ENCODE data around the gene MARCHF9.

MARCHF9 gene

GRCh38 chr12:57750561-57751431 lies 4.1 kb upstream of the MARCHF9 start:
- Histone ChIP-seq H3K4ac (ENCODE audit: low read depth in 1 of 2, low read length in 2 of 2) (peak overlapping the region in 1 of 2 experiments; percentile 89), H2BK12ac (ENCODE audit: low read length in 2 of 2) (peak overlapping the region in 1 of 2 experiments; percentile 50), H3K18ac (ENCODE audit: low read depth in 1 of 2, low read length in 2 of 2) (no peak overlapping the region), H3K79me1 (replicated peaks; ENCODE audit: low read length, poor library complexity, severe bottlenecking) (peaks cover 11% of the 10 kb centered on the region), H3K9me3 (ENCODE audit: control insufficient read depth, low read length) (no peaks in the 10 kb centered on the region), H3K4me2 (ENCODE audit: low read length, poor library complexity, severe bottlenecking) (peak overlapping the region; percentile 73), H3K23ac (ENCODE audit: low read length in 2 of 2) (peak overlapping the region in 1 of 2 experiments; percentile 16), H4K8ac (ENCODE audit: low read length) (no peak overlapping the region), H2BK15ac (ENCODE audit: low read depth, poor library complexity, severe bottlenecking) (no peak overlapping the region), H3K27ac (ENCODE audit: low read length, poor library complexity, severe bottlenecking) (peak overlapping the region; percentile 77), H3K9ac (ENCODE audit: low read length) (peak overlapping the region; percentile 98), H3K4me3 (ENCODE audit: insufficient read depth in 1 of 2, low read depth in 1 of 2, low read length in 2 of 2) (peak overlapping the region; percentile 70 to 89), H3K4me1 (ENCODE audit: control insufficient read depth, insufficient read depth, low read depth, low read length) (peaks cover 15% of the 10 kb centered on the region), H3K36me3 (ENCODE audit: control insufficient read depth in 1 of 2, insufficient read depth in 2 of 2, low read depth in 1 of 2, low read length in 2 of 2) (peaks cover 27 to 52% of the 10 kb centered on the region in 2 experiments), H2AFZ (ENCODE audit: low read depth, low read length) (no peak overlapping the region), H3K14ac (ENCODE audit: low read length in 2 of 2) (peak overlapping the region in 1 of 2 experiments; percentile 68), H2BK5ac (ENCODE audit: low read depth, low read length, poor library complexity, severe bottlenecking) (no peak overlapping the region), H2BK120ac (ENCODE audit: low read depth, low read length) (no peak overlapping the region), H4K91ac (ENCODE audit: low read length) (peak overlapping the region; percentile 1), H2AK5ac (ENCODE audit: low read length, severe bottlenecking) (peak overlapping the region; percentile 15), H3K27me3 (ENCODE audit: control insufficient read depth in 1 of 2, insufficient read depth in 1 of 2, low read length in 2 of 2) (peaks cover 0 to 12% of the 10 kb centered on the region in 2 experiments)
- no peak for DNase-seq
- WGBS, result 97% methylated on average over 15 of the region's 15 CpGs

- Histone ChIP-seq H3K4ac (ENCODE audit: low read depth in 1 of 2, low read length in 2 of 2) (peak overlapping the region in 1 of 2 experiments; percentile 89), H2AK5ac (ENCODE audit: low read length, severe bottlenecking) (peak overlapping the region; percentile 15), H3K4me2 (ENCODE audit: low read length, poor library complexity, severe bottlenecking) (peak overlapping the region; percentile 73), H3K27me3 (ENCODE audit: control insufficient read depth in 1 of 2, insufficient read depth in 1 of 2, low read length in 2 of 2) (peaks cover 6 to 18% of the 10 kb centered on the region in 2 experiments), H3K4me1 (ENCODE audit: control insufficient read depth, insufficient read depth, low read depth, low read length) (peaks cover 17% of the 10 kb centered on the region), H3K23ac (ENCODE audit: low read length in 2 of 2) (peak overlapping the region in 1 of 2 experiments; percentile 16), H2BK15ac (ENCODE audit: low read depth, poor library complexity, severe bottlenecking) (no peak overlapping the region), H2AFZ (ENCODE audit: low read depth, low read length) (no peak overlapping the region), H3K9ac (ENCODE audit: low read length) (peak overlapping the region; percentile 98), H3K4me3 (ENCODE audit: insufficient read depth in 1 of 2, low read depth in 1 of 2, low read length in 2 of 2) (peak overlapping the region; percentile 70 to 89), H2BK12ac (ENCODE audit: low read length in 2 of 2) (peak overlapping the region; percentile 50 to 75), H3K18ac (ENCODE audit: low read depth in 1 of 2, low read length in 2 of 2) (peak overlapping the region; percentile 55 to 74), H3K36me3 (ENCODE audit: control insufficient read depth in 1 of 2, insufficient read depth in 2 of 2, low read depth in 1 of 2, low read length in 2 of 2) (peaks cover 26 to 46% of the 10 kb centered on the region in 2 experiments), H2BK120ac (ENCODE audit: low read depth, low read length) (no peak overlapping the region), H4K8ac (ENCODE audit: low read length) (peak overlapping the region; percentile 77), H4K91ac (ENCODE audit: low read length) (peak overlapping the region; percentile 85), H3K79me1 (replicated peaks; ENCODE audit: low read length, poor library complexity, severe bottlenecking) (peaks cover 11% of the 10 kb centered on the region), H3K27ac (ENCODE audit: low read length, poor library complexity, severe bottlenecking) (peak overlapping the region; percentile 77), H3K9me3 (ENCODE audit: control insufficient read depth, low read length) (no peaks in the 10 kb centered on the region), H2BK5ac (ENCODE audit: low read depth, low read length, poor library complexity, severe bottlenecking) (no peak overlapping the region), H3K14ac (ENCODE audit: low read length in 2 of 2) (peak overlapping the region in 1 of 2 experiments; percentile 68)
- WGBS, result 14% methylated on average over 8 of the region's 8 CpGs
- DNase-seq, result no peak
These were observed 3.5 kb upstream of the MARCHF9 start for GRCh38 chr12:57751432-57751787.

DNA sequence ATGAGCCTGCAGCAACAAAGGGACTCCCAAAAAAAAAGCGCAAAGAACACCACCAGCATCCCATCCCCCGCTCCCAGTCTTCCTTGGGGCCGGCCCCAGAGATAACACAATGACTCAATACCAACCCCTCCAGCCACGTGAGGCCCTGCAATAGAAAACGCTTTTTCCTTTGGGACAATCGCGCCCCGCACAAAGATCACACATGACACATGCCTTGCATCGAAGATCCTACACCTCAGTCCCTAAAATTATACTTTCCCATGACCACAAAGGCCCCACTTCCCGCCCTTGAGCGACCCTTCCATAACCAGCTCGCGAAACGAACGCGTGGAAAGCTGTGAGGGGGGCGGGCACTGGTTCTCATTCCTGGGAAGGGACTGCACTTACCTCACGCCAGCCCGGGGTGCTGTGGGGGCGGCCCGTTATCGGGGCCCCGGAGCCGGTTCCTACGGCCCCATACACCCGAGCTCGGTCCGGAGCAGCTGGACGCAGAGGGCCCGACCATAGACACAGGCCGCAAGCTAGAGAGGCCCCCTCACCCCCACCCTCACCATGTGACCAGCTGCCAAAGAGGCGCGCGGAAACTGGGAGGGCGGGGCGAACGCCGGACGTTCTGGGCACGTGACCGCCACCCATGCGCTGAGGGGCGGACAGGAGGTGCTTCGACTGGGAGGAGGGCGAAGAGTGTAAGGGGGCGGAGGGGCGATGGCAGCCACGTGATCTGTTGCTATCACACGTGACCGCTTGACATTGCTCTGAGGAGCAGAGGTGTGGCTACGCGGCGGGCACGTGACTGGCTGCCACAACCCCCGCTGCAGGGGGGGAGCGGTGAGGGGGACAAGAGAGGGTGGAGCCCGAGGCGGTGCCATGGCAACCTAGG lies 2.9 kb upstream of the MARCHF9 start, which contains the start of gene CDK4:
Gene CDK4, minus strand, starts transcription at position 523 of the 880 bp plus-strand sequence. CDS start 593 bp downstream, outside the sequence.
- Histone ChIP-seq H3K27ac (ENCODE audit: low read length, poor library complexity, severe bottlenecking) (peak within 1 kb of the TSS; percentile 77), H3K18ac (ENCODE audit: low read depth in 1 of 2, low read length in 2 of 2) (peak within 1 kb of the TSS; percentile 91 to 93), H2BK12ac (ENCODE audit: low read length in 2 of 2) (peak within 1 kb of the TSS; percentile 50 to 81), H3K36me3 (ENCODE audit: control insufficient read depth in 1 of 2, insufficient read depth in 2 of 2, low read depth in 1 of 2, low read length in 2 of 2) (peaks cover 22 to 40% of the 10 kb centered on the region in 2 experiments), H3K4ac (ENCODE audit: low read depth in 1 of 2, low read length in 2 of 2) (peak within 1 kb of the TSS; percentile 62 to 95), H3K4me3 (ENCODE audit: insufficient read depth in 1 of 2, low read depth in 1 of 2, low read length in 2 of 2) (peak within 1 kb of the TSS; percentile 70 to 89), H2AK5ac (ENCODE audit: low read length, severe bottlenecking) (peak within 1 kb of the TSS; percentile 15), H2BK120ac (ENCODE audit: low read depth, low read length) (peak within 1 kb of the TSS; percentile 74), H3K4me1 (ENCODE audit: control insufficient read depth, insufficient read depth, low read depth, low read length) (peaks cover 21% of the 10 kb centered on the region), H3K23ac (ENCODE audit: low read length in 2 of 2) (peak within 1 kb of the TSS in 1 of 2 experiments; percentile 36), H2BK5ac (ENCODE audit: low read depth, low read length, poor library complexity, severe bottlenecking) (peak within 1 kb of the TSS; percentile 71), H3K9ac (ENCODE audit: low read length) (peak within 1 kb of the TSS; percentile 98), H3K9me3 (ENCODE audit: control insufficient read depth, low read length) (no peaks in the 10 kb centered on the region), H3K14ac (ENCODE audit: low read length in 2 of 2) (peak within 1 kb of the TSS in 1 of 2 experiments; percentile 68), H3K79me1 (replicated peaks; ENCODE audit: low read length, poor library complexity, severe bottlenecking) (peaks cover 11% of the 10 kb centered on the region), H2AFZ (ENCODE audit: low read depth, low read length) (peak within 1 kb of the TSS; percentile 49), H3K4me2 (ENCODE audit: low read length, poor library complexity, severe bottlenecking) (peak within 1 kb of the TSS; percentile 76), H4K8ac (ENCODE audit: low read length) (peak within 1 kb of the TSS; percentile 78), H2BK15ac (ENCODE audit: low read depth, poor library complexity, severe bottlenecking) (peak within 1 kb of the TSS; percentile 39), H4K91ac (ENCODE audit: low read length) (peak within 1 kb of the TSS; percentile 85), H3K27me3 (ENCODE audit: control insufficient read depth in 1 of 2, insufficient read depth in 1 of 2, low read length in 2 of 2) (peaks cover 11 to 23% of the 10 kb centered on the region in 2 experiments)
- peak; percentile 100 for DNase-seq
- WGBS, result 1% methylated on average over 52 of the region's 58 CpGs

Measured in mesenchymal stem cell (in vitro differentiated cells and primary cell).